ENCODE results near the gene ECHS1. TPM values are rescaled to one million over a fixed set of nuclear protein-coding genes. Genes with fewer than 3 reads are reported as not detected.

Gene ECHS1
- total and polyA plus RNA-seq, 2 donors (not counting 1 experiment from before 2014, with no cell fraction given) = 19.3 to 29.5 TPM

DNA sequence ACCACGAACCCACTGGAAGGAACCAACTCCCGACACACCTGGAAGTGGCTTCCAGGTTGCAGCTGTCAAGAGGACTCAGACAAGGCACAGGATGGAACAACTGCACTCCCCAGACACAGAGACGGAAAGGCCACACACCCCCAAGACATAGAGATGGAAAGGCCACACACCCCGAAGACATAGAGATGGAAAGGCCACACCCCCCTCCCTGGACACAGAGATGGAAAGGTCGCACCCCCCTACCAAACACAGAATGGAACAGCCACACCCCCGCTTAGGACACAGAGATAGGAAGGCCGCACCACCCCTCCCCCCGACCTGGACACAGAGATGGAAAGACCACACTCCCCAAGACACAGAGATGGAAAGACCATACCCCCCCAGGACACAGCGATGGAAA is 56.9 kb downstream of the ECHS1 start:
- no peak overlapping the region for H2AFZ ChIP-seq (ENCODE audit: insufficient read depth, low read depth, low read length, poor library complexity, severe bottlenecking)
- H3K4me3 ChIP-seq (ENCODE audit: control extremely low read depth in 1 of 5, extremely low read depth in 1 of 5, insufficient read depth in 1 of 5, low read depth in 2 of 5, low read length in 4 of 5) = no peak overlapping the region
- Mint-ChIP-seq H3K4me3 (no peak overlapping the region), H3K27me3 (peaks cover 16% of the 10 kb centered on the region), H3K4me1 (peaks cover 18% of the 10 kb centered on the region), H3K9me3 (ENCODE audit: insufficient read depth) (peaks cover 5% of the 10 kb centered on the region), H3K27ac (no peak overlapping the region)
- WGBS (ENCODE audit: insufficient coverage) = 72% methylated on average over 3 of the region's 9 CpGs
- POLR2A ChIA-PET = interaction anchor here (0.6 kb wide), 1 partner anchor 10 kb away, joined by 3 read pairs; no protein-coding TSS in a partner anchor
- intact Hi-C loops (cut with micrococcal nuclease) = no loop called here
- H3K27ac ChIP-seq (ENCODE audit: low read length in 2 of 2) = no peak overlapping the region
- peaks cover 0 to 14% of the 10 kb centered on the region in 2 experiments for H3K36me3 ChIP-seq (replicated peaks in 1 of 2; ENCODE audit: control extremely low read depth in 1 of 2, control insufficient read depth in 1 of 2, extremely low read depth in 1 of 2, insufficient read depth in 2 of 2, low read length in 1 of 2)
- peaks cover 9 to 15% of the 10 kb centered on the region in 2 donors for H3K4me1 ChIP-seq (ENCODE audit: control insufficient read depth in 2 of 2, insufficient read depth in 2 of 2, low read length in 2 of 2)
- H4K20me1 ChIP-seq (ENCODE audit: control insufficient read depth, insufficient read depth, low read length, poor library complexity, severe bottlenecking) = no peaks in the 10 kb centered on the region
- CTCF ChIA-PET = interaction anchor here (0.8 to 4.2 kb wide), 6 partner anchors 8 to 181 kb away, joined by 3 to 21 read pairs (median 8); no protein-coding TSS in a partner anchor
- ATAC-seq (ENCODE audit: low read depth) (no peak), DNase-seq (no peak)
- no peaks in the 10 kb centered on the region for H3K79me2 ChIP-seq (ENCODE audit: control insufficient read depth, insufficient read depth, low read length)
- no peak for TF ChIP-seq EZH2 (IDR thresholded peaks at IDR 0.05; ENCODE audit: borderline replicate concordance, insufficient read depth, low read depth, low read length, poor library complexity, severe bottlenecking)
- TF ChIP-seq, protein P1, sequence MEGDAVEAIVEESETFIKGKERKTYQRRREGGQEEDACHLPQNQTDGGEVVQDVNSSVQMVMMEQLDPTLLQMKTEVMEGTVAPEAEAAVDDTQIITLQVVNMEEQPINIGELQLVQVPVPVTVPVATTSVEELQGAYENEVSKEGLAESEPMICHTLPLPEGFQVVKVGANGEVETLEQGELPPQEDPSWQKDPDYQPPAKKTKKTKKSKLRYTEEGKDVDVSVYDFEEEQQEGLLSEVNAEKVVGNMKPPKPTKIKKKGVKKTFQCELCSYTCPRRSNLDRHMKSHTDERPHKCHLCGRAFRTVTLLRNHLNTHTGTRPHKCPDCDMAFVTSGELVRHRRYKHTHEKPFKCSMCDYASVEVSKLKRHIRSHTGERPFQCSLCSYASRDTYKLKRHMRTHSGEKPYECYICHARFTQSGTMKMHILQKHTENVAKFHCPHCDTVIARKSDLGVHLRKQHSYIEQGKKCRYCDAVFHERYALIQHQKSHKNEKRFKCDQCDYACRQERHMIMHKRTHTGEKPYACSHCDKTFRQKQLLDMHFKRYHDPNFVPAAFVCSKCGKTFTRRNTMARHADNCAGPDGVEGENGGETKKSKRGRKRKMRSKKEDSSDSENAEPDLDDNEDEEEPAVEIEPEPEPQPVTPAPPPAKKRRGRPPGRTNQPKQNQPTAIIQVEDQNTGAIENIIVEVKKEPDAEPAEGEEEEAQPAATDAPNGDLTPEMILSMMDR (IDR thresholded peaks at IDR 0.05) = no peak
- H3K4me2 ChIP-seq (replicated peaks; ENCODE audit: low read depth, low read length, poor library complexity, severe bottlenecking) = no peak overlapping the region
- peaks cover 0 to 14% (median 5%) of the 10 kb centered on the region in 4 experiments for H3K27me3 ChIP-seq (replicated peaks in 1 of 4; ENCODE audit: control extremely low read depth in 1 of 4, control insufficient read depth in 3 of 4, insufficient read depth in 4 of 4, low read length in 3 of 4)
- no peak overlapping the region for H3K9ac ChIP-seq (ENCODE audit: low read length)
- peaks cover 0 to 17% (median 0%) of the 10 kb centered on the region in 3 donors for H3K9me3 ChIP-seq (ENCODE audit: control extremely low read depth in 1 of 3, control insufficient read depth in 2 of 3, insufficient read depth in 1 of 3, low read length in 2 of 3)

DNA sequence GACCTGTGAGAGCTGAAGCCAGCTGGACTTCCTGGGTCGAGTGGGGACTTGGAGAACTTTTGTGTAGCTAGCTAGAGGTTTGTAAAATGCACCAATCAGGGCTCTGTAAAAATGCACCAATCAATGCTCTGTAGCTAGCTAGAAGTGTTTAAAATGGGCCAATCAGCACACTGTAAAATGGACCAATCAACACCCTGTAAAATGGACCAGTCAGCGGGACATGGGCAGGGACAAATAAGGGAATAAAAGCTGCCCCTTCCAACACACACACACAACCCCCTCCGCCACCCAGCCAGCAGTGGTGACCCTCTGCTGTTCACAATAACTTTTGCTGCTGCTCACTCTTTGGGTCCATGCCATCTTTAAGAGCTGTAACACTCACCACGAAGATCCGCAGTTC is 57.3 kb downstream of the ECHS1 start:
- H3K9ac ChIP-seq (ENCODE audit: low read length) = no peak overlapping the region
- H3K27me3 ChIP-seq (replicated peaks in 1 of 4; ENCODE audit: control extremely low read depth in 1 of 4, control insufficient read depth in 3 of 4, insufficient read depth in 4 of 4, low read length in 3 of 4) = peaks cover 0 to 14% (median 5%) of the 10 kb centered on the region in 4 experiments
- no peak overlapping the region for H3K27ac Mint-ChIP-seq
- peaks cover 0 to 14% (median 0%) of the 10 kb centered on the region in 3 donors for H3K9me3 ChIP-seq (ENCODE audit: control extremely low read depth in 1 of 3, control insufficient read depth in 2 of 3, insufficient read depth in 1 of 3, low read length in 2 of 3)
- H3K4me3 ChIP-seq (ENCODE audit: control extremely low read depth in 1 of 5, extremely low read depth in 1 of 5, insufficient read depth in 1 of 5, low read depth in 2 of 5, low read length in 4 of 5) = no peak overlapping the region
- no peak for ATAC-seq (ENCODE audit: low read depth)
- peaks cover 18% of the 10 kb centered on the region for H3K4me1 Mint-ChIP-seq
- H4K20me1 ChIP-seq (ENCODE audit: control insufficient read depth, insufficient read depth, low read length, poor library complexity, severe bottlenecking) = no peaks in the 10 kb centered on the region
- H3K9me3 Mint-ChIP-seq (ENCODE audit: insufficient read depth) = peaks cover 5% of the 10 kb centered on the region
- CTCF ChIA-PET = interaction anchor here (0.8 to 4.2 kb wide), 6 partner anchors 8 to 182 kb away, joined by 3 to 21 read pairs (median 8); no protein-coding TSS in a partner anchor
- no peak overlapping the region for H3K4me2 ChIP-seq (replicated peaks; ENCODE audit: low read depth, low read length, poor library complexity, severe bottlenecking)
- H3K79me2 ChIP-seq (ENCODE audit: control insufficient read depth, insufficient read depth, low read length) = no peaks in the 10 kb centered on the region
- no peak for DNase-seq
- intact Hi-C loops (cut with micrococcal nuclease) = no loop called here
- no peak overlapping the region for H3K4me3 Mint-ChIP-seq
- peaks cover 16% of the 10 kb centered on the region for H3K27me3 Mint-ChIP-seq
- WGBS (ENCODE audit: insufficient coverage) = 81% methylated on average over 5 of the region's 5 CpGs
- no peak overlapping the region for H3K27ac ChIP-seq (ENCODE audit: low read length in 2 of 2)
- H2AFZ ChIP-seq (ENCODE audit: insufficient read depth, low read depth, low read length, poor library complexity, severe bottlenecking) = no peak overlapping the region
- no peak for TF ChIP-seq EZH2 (IDR thresholded peaks at IDR 0.05; ENCODE audit: borderline replicate concordance, insufficient read depth, low read depth, low read length, poor library complexity, severe bottlenecking)
- TF ChIP-seq, protein P1 (IDR thresholded peaks at IDR 0.05) = no peak
- H3K4me1 ChIP-seq (ENCODE audit: control insufficient read depth in 2 of 2, insufficient read depth in 2 of 2, low read length in 2 of 2) = peaks cover 9 to 15% of the 10 kb centered on the region in 2 donors
- POLR2A ChIA-PET = interaction anchor here (0.6 kb wide), 1 partner anchor 11 kb away, joined by 3 read pairs; no protein-coding TSS in a partner anchor
- peaks cover 0 to 17% of the 10 kb centered on the region in 2 experiments for H3K36me3 ChIP-seq (replicated peaks in 1 of 2; ENCODE audit: control extremely low read depth in 1 of 2, control insufficient read depth in 1 of 2, extremely low read depth in 1 of 2, insufficient read depth in 2 of 2, low read length in 1 of 2)

Data from B cell (primary cell).